HG03565 (cell line): ENCODE data around the gene CDK5.
A peak's percentile ranks its signal among the peaks of the same experiment; 100 is the strongest.

ENCODE experiments used
- ATAC-seq: cut with Tn5 transposase; IDR thresholded peaks from one replicate; pipeline ENCODE4 v1.9.1; 2021; ENCODE audit warnings: mild to moderate bottlenecking, moderate library complexity; ENCODE audit not compliant: unreplicated experiment

CDK5 gene

DNA sequence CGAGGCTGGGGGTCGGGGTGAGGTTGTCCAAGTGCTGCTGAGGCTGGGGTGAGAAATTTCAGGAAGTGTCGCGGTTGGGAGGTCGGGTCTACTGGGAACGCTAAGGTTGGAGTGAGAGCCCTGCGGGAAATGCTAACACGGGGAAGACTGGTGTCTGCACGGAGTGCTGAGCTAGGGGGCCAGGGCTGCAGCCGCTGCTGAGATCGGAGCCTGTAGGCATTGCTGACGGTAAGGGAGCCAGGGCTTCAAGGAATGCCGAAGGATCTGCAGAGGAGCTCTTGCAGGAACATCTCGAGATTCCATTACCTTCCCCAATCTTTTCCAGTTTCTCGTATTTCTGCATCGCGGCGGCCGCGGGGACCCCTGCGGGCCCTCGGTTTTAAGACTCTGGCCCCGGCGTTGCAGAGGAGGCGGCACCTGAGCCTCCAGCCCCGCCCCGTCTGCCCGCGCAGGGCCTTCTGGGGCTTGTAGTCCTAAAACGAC, at the start of gene CDK5:
Gene CDK5 (minus strand): TSS at position 392 of the 483 bp plus-strand sequence. CDS start 49 bp downstream, at position 343.
- ATAC-seq, result peak; percentile 0

DNA sequence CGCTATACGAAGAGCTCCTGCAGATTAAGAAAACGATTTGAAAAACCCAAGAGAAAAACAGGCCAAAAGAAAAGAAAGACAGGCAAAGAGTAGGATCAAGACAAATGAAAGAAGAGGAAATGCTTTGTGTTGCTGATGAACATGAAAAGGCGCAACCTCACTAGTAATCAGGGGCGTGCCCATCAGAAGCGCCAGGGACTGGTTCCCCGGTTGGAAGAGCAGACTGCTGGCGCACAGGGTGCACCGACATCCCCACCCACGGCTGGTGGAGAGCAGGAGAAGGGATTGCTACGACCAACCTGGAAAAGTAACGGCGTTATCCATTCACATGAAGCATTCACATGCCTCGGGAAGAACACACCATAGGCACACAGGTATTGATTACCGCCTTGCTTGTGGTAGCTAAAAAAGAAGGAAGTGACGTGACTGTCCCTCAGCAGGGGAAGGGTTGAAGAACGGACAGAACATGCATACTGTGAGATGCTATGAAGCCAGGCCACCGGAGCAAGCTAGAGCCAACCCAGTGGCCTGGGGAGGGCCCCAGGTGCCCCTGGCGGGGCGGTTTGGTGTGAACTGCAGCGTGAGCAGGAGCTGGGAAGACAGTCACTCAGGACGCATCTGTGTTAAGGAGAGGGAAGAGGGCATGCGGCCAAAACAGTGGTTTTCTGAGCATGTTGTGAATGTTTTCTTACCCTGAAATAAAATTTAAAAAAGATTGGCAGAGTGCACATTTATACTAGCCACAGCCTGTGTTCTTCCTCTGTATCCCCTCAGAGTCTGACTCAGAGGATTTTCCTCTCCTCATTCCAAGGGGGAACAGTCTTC, 46.9 kb upstream of the CDK5 start:
- no peak for ATAC-seq

DNA sequence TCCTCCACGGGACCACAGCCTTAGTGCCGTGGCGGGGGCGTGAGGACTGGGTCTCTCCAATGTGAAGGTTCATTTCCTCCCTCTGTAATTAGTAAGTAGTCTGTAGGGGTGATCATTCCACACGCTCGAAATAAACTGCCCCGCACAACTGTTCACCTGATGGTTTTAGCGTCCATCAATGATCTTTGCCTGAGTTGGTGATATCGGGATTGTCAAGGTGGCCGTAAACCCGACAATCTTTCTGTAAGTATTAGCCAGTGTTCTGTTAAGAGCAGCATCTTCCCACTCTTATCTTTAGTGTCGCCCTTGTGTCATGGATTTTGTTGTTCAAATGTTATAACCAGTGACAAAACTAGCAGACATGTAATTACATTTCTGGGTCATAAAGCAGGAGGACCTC, 46.3 kb upstream of the CDK5 start:
- ATAC-seq, result no peak

GRCh38 chr7:151102991-151103390, 45.3 kb upstream of the CDK5 start:
- ATAC-seq, result no peak

GRCh38 chr7:151101621-151102396, 44.1 kb upstream of the CDK5 start:
- ATAC-seq, result no peak

GRCh38 chr7:151100921-151101320, 43.2 kb upstream of the CDK5 start:
- ATAC-seq, result no peak

DNA sequence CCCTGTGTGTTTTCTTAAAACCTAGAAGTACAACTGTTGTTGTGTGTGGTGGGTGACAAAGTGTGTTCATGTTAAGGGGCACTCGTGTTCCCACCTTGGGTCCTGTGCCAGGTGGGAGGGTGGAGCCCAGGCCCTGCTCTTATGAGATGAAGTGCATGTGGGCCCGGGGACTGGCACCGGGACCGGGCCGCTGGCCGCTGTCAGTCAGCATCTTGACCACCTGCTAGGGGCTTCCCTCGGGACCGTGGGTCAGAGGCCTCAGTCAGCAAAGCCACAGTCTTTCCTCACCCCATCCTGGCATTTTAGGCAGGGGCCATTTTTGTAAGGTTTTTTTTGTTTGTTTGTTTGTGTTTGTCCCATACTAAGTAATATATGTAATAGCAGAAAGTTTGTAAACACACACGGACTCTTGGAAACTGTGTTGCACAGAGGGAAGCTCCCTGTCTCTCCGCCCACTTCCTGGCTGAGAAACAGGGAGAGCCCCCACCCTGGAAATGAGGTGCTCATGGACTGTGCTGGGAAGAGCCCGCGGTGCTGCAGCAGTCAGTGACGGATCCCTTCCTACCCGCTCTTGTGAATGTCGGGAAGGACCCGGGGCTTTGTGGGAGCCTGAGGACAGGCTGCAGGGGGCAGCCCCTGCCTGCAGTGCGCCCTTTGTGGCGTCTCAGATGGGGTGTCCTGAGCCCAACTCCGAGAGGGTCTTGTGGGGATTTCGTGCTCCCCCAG, 42.0 kb upstream of the CDK5 start:
- no peak for ATAC-seq

GRCh38 chr7:151095828-151096475, 38.3 kb upstream of the CDK5 start:
- ATAC-seq, result no peak

- ATAC-seq, result no peak
These were observed 37.6 kb upstream of the CDK5 start for GRCh38 chr7:151095123-151095797.

- ATAC-seq, result no peak
These were observed 37.0 kb upstream of the CDK5 start for GRCh38 chr7:151094675-151095074.

- ATAC-seq, result no peak
These were observed 36.1 kb upstream of the CDK5 start for GRCh38 chr7:151093748-151094147.

GRCh38 chr7:151091988-151092387, 34.3 kb upstream of the CDK5 start:
- ATAC-seq, result no peak

GRCh38 chr7:151091431-151091830, 33.7 kb upstream of the CDK5 start:
- ATAC-seq, result no peak

GRCh38 chr7:151091003-151091402, 33.3 kb upstream of the CDK5 start:
- ATAC-seq, result no peak

- no peak for ATAC-seq
These were observed 32.4 kb upstream of the CDK5 start for GRCh38 chr7:151089893-151090730.

DNA sequence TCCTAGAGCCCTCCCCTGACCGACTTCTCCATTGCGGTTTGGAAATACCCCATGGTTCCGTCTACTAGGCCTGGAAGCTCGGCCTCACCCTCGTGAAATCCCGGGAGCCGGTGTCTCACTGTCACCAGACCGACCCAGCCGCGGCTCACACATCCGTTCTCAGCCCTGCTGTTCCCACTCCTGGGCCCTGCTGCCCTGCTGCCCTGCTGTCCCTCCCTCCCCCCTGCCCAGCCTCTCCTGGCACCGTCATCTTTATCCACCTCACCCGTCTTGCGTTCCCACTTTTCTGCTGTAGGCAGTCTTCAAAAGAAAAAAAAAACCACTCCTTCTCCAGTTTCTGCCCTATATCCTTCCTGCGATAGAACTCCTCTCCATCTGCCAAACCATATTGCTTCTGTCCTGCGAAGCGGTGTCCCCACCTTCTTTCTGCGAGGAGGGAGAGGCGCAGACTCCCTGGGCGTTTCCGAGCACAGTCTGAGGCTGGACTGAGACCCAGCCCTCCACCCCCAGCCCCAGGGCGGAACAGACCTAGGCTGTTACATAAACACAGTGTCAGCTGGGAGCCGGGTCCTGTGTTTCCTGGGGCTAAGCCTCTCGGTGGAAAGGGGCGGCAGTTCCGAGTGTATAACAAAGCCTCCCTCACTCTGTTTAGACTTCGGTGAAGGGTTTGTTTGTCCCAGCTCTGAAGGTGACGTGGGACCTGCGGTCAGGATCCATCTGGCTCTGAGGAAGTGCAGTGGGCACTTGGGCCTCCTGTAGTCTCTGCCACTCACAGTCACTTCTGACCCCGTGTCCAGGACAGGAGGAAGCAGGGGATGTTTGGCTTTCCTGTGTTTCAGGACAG, 31.4 kb upstream of the CDK5 start:
- no peak for ATAC-seq

GRCh38 chr7:151088019-151088855, 30.5 kb upstream of the CDK5 start:
- ATAC-seq, result no peak
